NCI-H2107 treated with DMSO at 0.1 percent for 48 hours (cell line): Measurements from ENCODE around the gene IFITM1.
"Not testable (repeated sequence)": the region's sequence is repeated elsewhere in the genome, so short reads cannot be mapped to it uniquely, and the experiment has no call there.

Experiments
- DNase-seq: peaks from one replicate; lab custom pipeline; 2025; ENCODE audit not compliant: unreplicated experiment; lab: John Stamatoyannopoulos, UW

IFITM1 gene

DNA sequence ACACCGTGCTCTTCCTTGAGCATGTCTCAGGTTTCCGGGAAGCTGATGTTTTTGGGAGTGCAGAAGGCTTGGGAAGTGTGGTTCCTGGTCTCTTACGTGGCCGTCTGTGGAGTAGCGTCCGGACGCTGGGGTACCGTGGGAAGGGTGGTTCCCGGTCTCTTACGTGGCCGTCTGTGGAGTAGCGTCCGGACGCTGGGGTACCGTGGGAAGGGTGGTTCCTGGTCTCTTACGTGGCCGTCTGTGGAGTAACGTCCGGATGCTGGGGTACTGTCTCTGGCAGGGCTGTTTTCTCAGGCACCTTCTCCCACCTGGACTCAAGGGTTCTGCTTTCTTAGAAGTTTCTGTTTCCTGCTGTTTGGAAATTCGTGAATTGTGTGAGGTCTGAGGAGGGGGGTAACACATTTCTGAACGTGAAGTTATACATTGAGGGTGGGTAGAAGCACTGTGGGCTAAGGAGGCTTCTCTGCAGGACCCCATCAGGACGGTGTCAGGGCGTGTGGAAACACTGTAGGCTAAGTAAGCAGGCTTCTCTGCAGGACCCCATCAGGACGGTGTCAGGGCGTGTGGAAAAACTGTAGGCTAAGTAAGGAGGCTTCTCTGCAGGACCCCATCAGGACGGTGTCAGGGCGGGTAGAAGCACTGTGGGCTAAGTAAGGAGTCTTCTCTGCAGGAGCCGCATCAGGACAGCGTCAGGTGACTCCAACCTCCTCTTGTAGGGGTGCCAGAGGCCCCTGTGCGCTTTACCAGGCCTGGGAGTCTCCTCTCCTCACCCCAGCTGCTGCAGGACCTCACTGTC is 12.2 kb downstream of the IFITM1 start:
- DNase-seq: no peak

DNA sequence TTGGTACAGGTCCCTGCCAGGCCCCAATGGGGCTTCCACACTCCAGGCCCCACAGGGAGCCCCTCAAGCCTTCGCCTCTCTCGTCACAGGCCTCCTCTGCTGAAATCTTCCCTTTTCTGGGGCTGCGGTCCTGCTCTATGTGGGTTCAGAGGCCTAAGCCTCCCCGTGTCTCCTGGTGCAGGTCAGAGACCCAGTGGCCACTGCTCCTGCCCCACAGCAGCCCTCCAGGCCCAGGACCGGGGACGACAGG is 12.7 kb downstream of the IFITM1 start:
- no peak for DNase-seq

DNA sequence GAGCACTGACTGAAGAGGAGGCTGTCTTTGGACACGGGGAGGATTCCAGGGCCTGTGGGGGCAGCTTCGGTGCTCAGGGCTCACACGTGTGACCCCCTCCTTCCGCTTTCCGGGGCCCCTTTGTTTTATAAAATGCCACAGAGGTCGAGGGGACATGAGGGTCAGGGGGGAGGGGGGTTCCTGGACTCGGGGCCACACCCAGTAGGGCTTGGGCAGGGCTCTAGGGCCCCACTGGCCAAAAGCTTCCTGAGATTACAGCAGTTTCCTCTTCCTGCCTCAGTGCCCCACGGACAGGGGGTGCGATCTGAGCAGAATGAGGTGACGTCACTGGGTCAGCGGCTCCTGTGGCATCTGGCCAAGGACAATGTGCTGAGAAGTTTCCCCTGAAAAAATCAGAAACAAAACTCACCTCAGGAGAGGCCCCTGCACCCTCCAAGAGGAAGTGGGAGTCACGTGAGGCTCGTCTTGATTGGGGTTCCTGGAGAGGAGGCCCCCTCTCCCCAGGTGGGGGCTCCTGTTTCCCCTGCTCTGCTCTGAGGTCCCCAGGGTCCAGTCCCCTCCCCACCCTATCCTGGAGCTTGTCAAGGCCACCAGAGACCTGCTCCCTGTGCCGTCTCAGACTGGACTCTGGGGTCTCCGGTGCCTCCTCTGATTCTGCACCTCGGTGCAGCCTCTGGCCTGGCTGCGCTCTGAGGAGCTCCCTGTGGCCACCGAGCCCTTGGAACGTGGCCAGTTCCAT is 13.2 kb downstream of the IFITM1 start:
- no peak for DNase-seq

DNA sequence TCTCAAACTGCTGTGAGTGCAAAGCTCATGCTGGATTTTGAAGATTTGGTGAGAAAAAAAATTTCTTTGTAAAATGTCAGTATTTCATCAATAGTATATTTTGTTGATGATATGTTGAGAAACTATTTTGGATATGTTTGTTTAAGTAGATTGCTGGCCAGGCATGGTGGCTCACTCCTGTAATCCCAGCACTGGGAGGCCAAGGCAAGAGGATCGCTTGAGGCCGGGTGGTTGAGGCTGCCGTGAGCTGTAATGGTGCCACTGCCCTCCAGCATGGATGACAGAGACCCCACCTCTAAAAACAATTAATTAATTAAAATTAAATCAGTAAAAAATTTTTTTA is 13.7 kb downstream of the IFITM1 start:
- no peak for DNase-seq

DNA sequence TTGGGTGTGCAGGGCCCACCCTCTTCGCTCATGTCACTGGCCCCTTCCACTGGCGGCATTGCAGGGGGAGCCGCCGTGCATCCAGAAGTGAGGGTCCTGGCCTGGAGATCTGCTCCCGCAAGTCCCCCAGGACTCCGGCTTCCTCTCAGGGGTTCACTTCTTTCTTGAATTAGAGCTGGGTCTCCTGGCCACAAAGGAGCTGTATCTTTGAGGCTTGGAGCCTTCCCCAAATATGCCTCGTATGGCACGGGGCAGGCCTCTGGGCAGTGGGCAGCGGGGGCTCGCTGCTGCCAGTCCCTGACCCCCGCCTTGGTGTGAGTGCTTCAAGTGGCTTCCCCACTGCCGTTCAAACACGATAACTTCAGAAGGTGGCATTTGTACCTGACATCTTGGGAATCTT is 14.2 kb downstream of the IFITM1 start:
- DNase-seq: no peak

DNA sequence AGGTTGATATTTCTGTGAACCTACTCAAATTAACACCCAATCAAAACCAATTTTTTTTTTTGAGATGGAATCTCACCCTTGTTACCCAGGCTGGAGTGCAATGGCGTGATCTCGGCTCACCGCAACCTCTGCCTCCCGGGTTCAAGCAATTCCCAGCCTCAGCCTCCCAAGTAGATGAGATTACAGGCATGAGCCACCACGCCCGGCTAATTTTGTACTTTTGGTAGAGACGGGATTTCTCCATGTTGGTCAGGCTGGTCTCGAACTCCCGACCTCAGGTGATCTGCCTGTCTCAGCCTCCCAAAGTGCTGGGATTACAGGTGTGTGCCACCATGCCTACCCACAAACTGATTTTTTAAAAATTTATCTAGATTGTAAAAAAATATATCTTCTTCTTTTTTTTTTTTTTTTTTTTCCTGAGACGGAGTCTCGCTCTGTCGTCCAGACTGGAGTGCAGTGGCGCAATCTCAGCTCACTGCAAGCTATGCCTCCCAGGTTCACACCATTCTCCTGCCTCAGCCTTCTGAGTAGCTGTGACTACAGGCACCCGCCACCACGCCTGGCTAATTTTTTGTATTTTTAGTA is 14.8 kb downstream of the IFITM1 start:
- not testable (repeated sequence) for DNase-seq

DNA sequence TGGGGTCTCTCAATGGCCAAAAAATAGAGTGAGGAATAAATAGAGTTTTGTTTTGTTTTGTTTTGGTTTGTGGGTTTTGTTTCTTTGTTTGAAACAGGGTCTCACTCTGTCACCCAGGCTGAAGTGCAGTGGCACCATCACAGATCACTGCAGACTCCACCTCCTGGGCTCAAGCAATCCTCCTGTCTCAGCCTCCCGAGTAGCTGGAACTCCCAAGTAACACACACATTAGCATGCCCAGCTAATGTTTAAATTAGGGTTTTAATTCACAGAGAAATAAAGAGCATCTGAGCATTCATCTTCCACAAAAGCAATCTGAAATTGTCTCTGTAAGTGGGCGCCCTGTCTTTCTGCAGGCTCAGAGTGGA is 16.0 kb downstream of the IFITM1 start:
- DNase-seq: no peak

DNA sequence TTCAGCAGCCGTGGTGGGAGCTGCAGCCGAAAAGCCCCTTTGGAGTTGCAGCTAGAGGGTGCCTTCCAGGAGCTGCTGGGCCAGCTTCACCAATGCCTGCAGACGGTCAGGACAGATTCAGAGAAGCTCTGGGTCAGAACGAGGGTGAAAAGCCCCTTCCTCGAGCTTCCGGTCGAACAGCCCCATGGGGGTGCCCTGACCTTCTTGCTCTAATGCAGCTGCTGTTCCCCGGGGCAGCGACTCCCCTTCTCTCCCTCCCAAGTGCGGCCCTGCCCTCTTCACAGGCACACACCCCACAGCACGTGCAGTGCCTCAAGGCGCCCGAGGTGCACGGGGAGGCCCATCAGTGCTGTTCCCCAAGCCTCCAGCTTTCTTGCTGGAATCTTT is 16.5 kb downstream of the IFITM1 start:
- no peak for DNase-seq

DNA sequence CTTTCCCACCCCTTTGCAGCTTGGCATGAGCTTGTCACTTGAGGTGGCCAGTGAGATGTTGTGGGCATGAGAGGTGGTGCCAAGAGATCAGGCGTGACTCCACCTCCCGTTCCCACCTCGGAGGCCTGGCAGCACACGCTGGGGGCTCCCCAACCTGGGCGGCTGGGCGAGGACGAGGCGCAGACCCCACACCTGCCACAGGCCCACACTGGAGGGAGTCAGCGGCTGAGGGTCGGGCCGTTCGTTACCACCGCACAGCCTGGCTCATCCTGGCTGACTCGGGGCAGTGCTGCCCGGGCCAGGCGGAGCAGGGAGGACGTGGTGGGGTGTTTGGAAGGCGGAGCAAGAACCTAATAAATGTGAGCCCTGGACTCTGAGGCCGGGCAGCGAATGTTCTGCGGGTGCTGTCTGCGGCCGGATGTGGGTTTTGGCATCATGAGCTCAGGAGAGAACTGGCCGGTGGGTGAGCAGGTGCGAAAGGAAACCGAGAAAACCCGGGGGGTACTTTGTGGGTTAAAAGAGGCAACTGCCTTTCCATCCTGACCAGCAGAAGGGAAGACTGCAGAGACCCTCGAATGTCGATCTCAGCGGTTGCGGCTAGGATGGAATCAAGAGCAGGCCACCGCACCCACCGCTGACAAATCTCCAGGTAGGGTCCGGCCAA is 17.0 kb downstream of the IFITM1 start:
- no peak for DNase-seq

DNA sequence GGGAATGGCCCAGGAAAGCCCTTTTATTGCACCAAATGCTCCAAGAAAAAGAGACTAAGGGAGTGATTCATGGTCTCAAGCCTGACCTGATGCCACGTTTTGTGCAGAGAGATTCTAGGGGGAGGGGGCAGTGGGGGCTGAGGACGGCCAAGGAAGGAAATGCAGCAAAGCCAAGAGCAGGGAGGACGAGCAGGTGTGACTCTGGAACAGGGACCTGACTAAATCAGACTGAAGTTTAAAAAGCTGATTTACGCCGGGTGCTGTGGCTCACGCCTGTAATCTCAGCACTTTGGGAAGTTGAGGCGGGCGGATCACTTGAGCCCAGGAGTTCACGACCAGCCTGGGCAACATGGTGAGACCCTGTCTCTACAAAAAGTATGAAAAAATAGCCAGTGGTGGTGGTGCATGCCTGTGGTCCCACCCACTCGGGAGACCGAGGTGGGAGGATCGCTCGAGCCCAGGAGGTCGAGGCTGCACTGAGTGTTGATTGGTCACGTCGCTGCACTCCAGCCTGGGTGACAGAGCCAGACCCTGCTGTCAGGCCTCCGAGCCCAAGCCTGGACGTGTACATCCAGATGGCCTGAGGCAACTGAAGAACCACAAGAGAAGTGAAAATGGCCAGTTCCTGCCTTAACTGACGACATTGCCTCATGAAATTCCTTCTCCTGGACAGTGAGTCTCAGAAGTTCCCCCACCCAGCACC is 17.7 kb downstream of the IFITM1 start:
- DNase-seq: no peak

DNA sequence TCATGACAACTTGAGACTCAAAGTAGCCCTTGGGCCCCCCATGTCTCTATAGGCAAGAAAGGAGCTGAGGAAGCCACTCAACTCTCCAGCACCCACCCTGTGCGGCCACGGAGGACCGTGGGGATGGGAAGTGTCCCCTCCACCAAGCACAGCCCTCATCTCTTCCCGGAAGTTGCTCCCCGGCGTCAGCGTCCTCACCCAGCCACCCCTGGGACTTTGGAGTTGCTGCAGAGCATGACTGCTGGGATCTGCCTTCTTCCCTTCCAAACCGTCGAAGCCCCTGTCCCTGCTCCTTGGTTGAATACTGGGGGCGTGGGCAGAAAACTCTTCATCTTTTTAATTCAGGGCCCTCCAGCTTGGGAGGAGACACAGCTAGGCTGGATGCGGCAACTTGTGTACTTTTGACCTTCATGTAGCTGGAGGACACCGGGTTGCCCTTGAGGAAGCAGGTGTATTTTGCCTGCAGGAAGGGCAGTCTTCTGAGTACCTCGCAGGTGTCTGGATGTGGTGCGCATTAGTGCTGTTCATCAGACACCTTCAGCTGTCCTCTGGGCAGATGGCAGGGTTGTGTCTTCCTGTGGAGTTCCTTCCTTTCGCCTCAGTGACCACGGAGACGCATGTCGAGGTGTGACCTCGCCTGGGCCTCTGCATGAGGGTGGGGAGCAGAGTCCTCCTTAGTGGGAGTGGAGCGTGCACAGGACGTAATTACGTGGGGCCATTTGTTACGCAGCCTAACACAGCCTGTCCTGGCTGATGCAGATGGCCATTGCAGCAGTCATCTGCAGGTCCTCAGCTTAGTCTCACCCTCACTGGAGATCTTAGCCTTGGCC is 19.0 kb downstream of the IFITM1 start:
- DNase-seq: no peak

DNA sequence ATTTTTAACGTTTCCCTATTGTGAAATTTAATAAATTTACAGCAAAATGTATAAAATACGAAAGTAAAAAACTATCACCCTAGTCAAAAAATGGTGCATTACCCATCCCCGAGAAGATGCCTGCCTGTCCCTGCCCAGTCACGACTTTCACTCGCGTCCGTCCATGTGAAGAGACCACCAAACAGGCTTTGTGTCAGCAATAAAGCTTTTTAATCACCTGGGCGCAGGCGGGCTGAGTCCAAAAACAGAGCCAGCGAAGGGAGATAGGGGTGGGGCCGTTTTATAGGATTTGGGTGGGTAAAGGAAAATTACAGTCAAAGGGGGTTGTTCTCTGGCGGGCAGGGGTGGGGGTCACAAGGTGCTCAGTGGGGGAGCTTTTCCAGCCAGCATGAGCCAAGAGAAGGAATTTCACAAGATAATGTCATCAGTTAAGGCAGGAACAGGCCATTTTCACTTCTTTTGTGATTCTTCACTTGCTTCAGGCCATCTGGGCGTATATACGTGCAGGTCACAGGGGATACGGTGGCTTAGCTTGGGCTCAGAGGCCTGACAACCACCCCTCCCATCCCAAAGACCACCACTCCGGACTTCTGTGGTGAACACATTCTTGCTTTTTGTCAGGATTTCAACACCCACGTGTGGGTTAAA is 19.9 kb downstream of the IFITM1 start:
- DNase-seq: not testable (repeated sequence)

DNA sequence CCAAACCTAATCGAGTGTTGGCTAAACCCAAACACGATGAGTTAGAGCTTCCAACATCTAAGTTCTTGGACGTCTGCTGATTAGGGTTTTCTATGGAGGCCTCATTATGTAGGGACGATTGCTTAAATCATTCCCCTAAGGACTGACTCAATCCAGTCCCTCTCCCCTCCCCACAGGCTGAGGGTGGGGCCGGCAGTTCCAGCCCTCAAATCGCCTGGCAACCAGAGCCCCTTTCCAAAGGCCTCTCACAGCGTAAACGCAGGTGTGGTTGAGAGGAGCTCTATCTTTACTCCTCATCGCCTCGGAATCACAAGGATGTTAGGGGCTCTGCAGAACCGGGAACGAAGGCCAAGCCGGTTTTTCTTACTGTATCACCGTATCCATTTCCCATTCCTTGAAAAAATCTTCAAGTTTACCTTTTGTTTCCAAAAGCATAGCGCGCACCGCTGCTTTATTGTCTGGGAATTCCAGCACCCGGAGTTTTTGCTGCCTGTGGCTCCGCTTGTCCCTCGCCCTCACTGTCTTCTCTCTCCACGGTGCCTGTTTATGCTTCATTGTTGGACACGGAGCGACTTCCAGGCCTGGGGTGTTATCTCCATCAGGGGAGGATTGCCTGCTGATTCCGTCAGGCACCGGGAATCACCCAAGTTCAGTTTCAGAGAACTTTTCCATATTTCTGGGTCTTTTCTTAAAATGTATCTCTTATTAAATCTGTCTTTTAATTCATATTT is 20.6 kb downstream of the IFITM1 start:
- no peak for DNase-seq

DNA sequence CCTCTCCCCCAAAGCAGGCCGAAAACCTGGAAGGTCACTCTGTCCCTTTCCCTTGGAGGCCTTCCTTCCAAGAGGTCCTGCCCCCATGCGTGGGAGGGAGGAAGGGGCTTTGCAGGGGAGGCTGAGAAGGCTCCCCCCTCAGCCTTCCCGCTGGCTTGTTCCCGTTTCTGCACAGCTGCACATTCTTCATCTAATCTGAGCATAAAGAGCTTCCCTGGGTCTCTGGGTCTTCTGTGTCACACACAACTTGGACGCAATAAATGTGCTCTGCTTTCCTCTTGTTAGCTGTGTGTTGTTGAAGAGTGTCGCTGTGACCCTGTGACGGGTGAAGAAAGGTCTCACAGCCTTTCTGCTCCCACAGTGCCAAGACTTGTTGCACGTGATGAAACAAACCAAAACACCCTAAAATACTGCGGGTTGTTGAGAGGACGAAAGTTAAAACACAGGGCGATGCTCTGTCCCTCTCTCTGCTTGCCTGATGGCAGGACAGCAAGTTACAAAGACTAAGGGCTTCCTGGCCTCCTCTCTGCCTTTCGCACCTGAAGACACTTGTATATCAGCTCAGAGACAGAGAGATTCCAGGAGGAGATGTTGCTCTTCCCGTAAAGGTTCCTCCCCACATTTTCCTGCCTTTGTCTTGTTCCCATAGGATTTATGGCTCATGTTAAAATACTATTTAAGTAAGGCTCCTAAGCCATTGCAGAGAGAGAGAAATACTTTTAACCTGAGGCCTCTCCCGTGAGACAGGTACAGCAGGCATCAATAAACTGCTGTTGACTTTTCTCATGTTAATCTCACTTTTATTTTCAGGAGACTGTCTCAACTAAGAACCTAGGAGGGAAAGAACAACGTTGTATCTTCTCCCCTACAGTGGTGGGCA is 22.2 kb downstream of the IFITM1 start:
- DNase-seq: no peak

DNA sequence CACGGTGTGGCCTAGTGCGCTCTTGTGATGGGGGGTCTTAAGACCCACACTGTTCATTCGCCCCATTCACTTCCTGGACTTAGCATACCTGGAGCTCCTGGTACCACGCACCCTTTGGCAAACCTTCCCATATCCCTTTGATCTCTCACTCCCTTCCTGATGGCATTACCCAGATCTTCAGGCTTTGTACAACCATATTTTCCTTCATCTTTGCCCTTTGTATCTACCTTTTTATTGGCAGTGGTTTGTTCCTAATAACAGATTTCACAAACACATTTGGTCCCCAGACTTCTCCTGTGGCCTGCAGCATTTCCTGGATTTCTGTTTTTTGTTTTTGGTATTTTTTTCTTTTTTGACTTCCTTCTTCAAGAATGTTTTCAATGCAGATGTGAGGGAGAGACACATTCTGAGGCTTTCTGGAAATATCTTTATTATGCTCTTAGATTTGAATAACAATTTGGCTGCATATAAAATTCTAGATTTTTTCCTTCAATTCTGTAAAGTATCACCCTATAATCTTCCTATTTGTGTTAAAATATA is 22.9 kb downstream of the IFITM1 start:
- no peak for DNase-seq

DNA sequence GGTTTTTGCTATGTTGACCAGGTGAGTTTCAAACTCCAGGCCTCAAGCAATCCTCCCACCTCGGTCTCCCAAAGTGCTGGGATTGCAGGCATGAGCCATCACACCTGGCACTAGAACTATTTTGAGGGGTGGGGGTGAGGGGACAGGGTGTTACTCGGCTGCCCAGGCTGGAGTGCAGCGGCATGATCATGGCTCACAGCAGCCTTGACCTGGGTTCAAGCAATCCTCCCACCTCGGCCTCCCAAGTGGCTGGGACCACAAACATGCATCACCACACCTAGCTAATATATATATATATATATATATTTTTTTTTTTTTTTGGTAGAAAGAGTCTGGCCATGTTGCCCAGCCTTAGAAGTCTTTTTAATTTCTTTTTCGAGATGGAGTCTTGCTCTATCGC is 23.9 kb downstream of the IFITM1 start:
- no peak for DNase-seq

DNA sequence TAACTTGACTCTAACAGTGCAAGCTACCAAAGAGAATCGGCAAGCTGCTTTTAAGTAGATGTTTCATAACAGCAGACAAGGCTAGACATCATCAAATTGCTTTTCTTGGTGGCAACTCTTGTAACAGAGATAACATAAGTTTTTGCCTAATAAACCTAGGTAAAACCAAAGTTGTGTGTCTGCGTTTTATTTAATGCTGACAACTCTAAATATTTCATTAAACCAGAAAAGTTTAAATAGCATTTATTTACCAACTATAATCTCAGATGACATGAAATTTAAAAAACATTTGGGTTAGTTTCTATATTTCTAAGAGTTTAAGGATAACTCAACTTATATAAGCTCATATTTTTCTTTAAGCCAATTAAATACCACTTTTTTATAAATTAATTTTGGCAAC is 26.1 kb downstream of the IFITM1 start:
- no peak for DNase-seq
